Vagina (tissue), 2 donors: ENCODE measurements around the gene C4BPA.

Source experiments
- CTCF ChIP-seq, 3 experiments: fragments of 450-650 bp in 2 of 3; fragments of 200-600 bp in 1 of 3; sonication (generic) in 1 of 3; IDR thresholded peaks; one replicate each; pipeline ENCODE4 v1.5.1; 2017 to 2019; ENCODE audit warnings: antibody characterized with exemption in 3 of 3, mild to moderate bottlenecking in 2 of 3, moderate library complexity in 2 of 3
- POLR2A ChIP-seq, 2 donors: fragments of 450-650 bp; IDR thresholded peaks; one replicate each; pipeline ENCODE4 v1.6.1; 2017; ENCODE audit warnings: antibody characterized with exemption in 2 of 2, mild to moderate bottlenecking in 2 of 2, moderate library complexity in 2 of 2

- TF ChIP-seq CTCF (IDR thresholded peaks at IDR 0.05) (no peak), POLR2A (IDR thresholded peaks at IDR 0.05) (no peak)
Measured at GRCh38 chr1:207194197-207194596, 90.2 kb downstream of the C4BPA start.
